Endothelial cell of umbilical vein (primary cell): ENCODE measurements around the gene TCF7L2. TPM values are rescaled to one million over a fixed set of nuclear protein-coding genes. Genes with fewer than 3 reads are reported as not detected.

Source experiments
- BruUV-seq: library from RNA; stranded (reverse); fragments of 400-500 nt; replicated peaks from 2 replicates; lab custom pipeline; 2021; lab: Mats Ljungman, UMichigan
- CTCF ChIA-PET: fragments of 300-600, 350-600 bp; sonication (Branson Sonifier 250); formaldehyde crosslinking; loops from one replicate; lab custom pipeline; 2021; ENCODE audit warnings: antibody characterized with exemption, inconsistent platforms; lab: Charles Lee
- POLR2A ChIA-PET: fragments of 300-600, 350-600 bp; sonication (Branson Sonifier 250); formaldehyde crosslinking; loops from one replicate; lab custom pipeline; 2021; ENCODE audit warnings: antibody characterized with exemption, inconsistent platforms; lab: Charles Lee
- DNase-seq: peaks from one replicate; pipeline ENCODE4 v3.0.0-alpha.2; 2011; ENCODE audit warnings: low read depth, low spot score
- FAIRE-seq: peaks from 2 replicates; lab custom pipeline; 2011; peaks lifted over from hg19 to GRCh38; lab: Jason Lieb, UNC
- H2AFZ ChIP-seq: 2 replicates; pipeline ENCODE4 v1.6.0; 2012; ENCODE audit warnings: low read depth, low read length, control low read depth, inconsistent platforms
- H3K27ac ChIP-seq: 2 replicates; pipeline ENCODE4 v1.5.1; 2011; ENCODE audit warnings: low read depth, mild to moderate bottlenecking, control low read depth, low read length, moderate library complexity; ENCODE audit not compliant: insufficient read depth
- H3K27me3 ChIP-seq, 2 experiments: 2 replicates each; pipeline versions ENCODE4 v1.6.0 to v1.6.1; 2011; ENCODE audit warnings: low read length in 2 of 2, mixed read lengths in 1 of 2; ENCODE audit not compliant: control insufficient read depth in 2 of 2, insufficient read depth in 2 of 2
- H3K36me3 ChIP-seq, 2 experiments: 2 replicates in 1 of 2; 3 replicates in 1 of 2; pipeline ENCODE4 v1.5.1; 2011; ENCODE audit warnings: low read length in 2 of 2, mild to moderate bottlenecking in 1 of 2, moderate library complexity in 1 of 2; ENCODE audit not compliant: control insufficient read depth in 2 of 2, insufficient read depth in 2 of 2; ENCODE audit errors: extremely low read depth in 1 of 2
- H3K4me1 ChIP-seq: 3 replicates; pipeline ENCODE4 v1.5.1; 2011; ENCODE audit warnings: mild to moderate bottlenecking, low read length; ENCODE audit not compliant: control insufficient read depth, insufficient read depth; ENCODE audit errors: extremely low read depth
- H3K4me2 ChIP-seq: 2 replicates; pipeline ENCODE4 v1.6.1; 2011; ENCODE audit warnings: low read length, control low read depth, mixed read lengths; ENCODE audit not compliant: insufficient read depth
- H3K4me3 ChIP-seq, 3 experiments: fragments of 200-600 bp in 1 of 3; sonication (generic), shearing (Covaris generic) in 1 of 3; replicated peaks in 1 of 3; 2 replicates each; pipeline ENCODE4 v1.5.1; 2011 to 2016; ENCODE audit warnings: control low read depth in 3 of 3, low read length in 3 of 3, mild to moderate bottlenecking in 2 of 3, inconsistent platforms in 1 of 3, low read depth in 1 of 3, moderate library complexity in 1 of 3; ENCODE audit not compliant: insufficient read depth in 1 of 3
- H3K79me2 ChIP-seq: 2 replicates; pipeline ENCODE4 v1.6.0; 2012; ENCODE audit warnings: low read length, inconsistent platforms; ENCODE audit not compliant: control insufficient read depth, insufficient read depth
- H3K9ac ChIP-seq: replicated peaks from 2 replicates; pipeline ENCODE3; 2011; ENCODE audit warnings: low read length, control low read depth; ENCODE audit not compliant: insufficient read depth; ENCODE audit errors: extremely low read depth
- H3K9me1 ChIP-seq: replicated peaks from 3 replicates; pipeline ENCODE4 v1.6.0; 2011; ENCODE audit warnings: mild to moderate bottlenecking, low read length; ENCODE audit not compliant: control insufficient read depth, insufficient read depth; ENCODE audit errors: extremely low read depth
- H3K9me3 ChIP-seq: replicated peaks from 2 replicates; pipeline ENCODE4 v1.5.1; 2012; ENCODE audit warnings: low read length, inconsistent platforms; ENCODE audit not compliant: control insufficient read depth, insufficient read depth
- H4K20me1 ChIP-seq: replicated peaks from 2 replicates; pipeline ENCODE3; 2011; ENCODE audit warnings: mild to moderate bottlenecking, low read length; ENCODE audit not compliant: control insufficient read depth, insufficient read depth; ENCODE audit errors: extremely low read depth
- EZH2 ChIP-seq: IDR thresholded peaks from 2 replicates; pipeline ENCODE4 v1.6.1; 2012; ENCODE audit warnings: borderline replicate concordance, low read depth, mild to moderate bottlenecking, moderate library complexity, low read length, inconsistent platforms; ENCODE audit not compliant: severe bottlenecking
- FOS ChIP-seq: IDR thresholded peaks from 2 replicates; pipeline ENCODE4 v1.6.1; 2011; ENCODE audit warnings: mild to moderate bottlenecking, low read length, moderate library complexity, borderline replicate concordance; ENCODE audit not compliant: insufficient read depth
- GATA2 ChIP-seq: IDR thresholded peaks from 2 replicates; pipeline ENCODE4 v1.7.0; 2011; ENCODE audit warnings: low read depth, mild to moderate bottlenecking, moderate library complexity, mixed read lengths, low read length; ENCODE audit not compliant: insufficient read length, insufficient read depth
- JUN ChIP-seq: IDR thresholded peaks from 2 replicates; pipeline ENCODE4 v1.6.1; 2011; ENCODE audit warnings: borderline replicate concordance, low read depth; ENCODE audit not compliant: insufficient read length, insufficient read depth
- MYC ChIP-seq: IDR thresholded peaks from one replicate; pipeline ENCODE4 v1.6.1; 2011; ENCODE audit warnings: mild to moderate bottlenecking, low read depth, low read length
- POLR2A ChIP-seq: IDR thresholded peaks from 2 replicates; pipeline ENCODE4 v1.6.1; 2012; ENCODE audit warnings: low read depth, mild to moderate bottlenecking, control low read depth, low read length
- POLR2AphosphoS5 ChIP-seq: IDR thresholded peaks from 2 replicates; pipeline ENCODE4 v1.6.1; 2012; ENCODE audit warnings: low read depth, mild to moderate bottlenecking, control low read depth, low read length, moderate library complexity; ENCODE audit not compliant: insufficient read depth
- dilution Hi-C: fragments of 300-500 bp; cut with MboI; formaldehyde crosslinking; loops from one replicate; pipeline ENCODE4 v1.15.0; 2019; ENCODE audit warnings: low sequenced_read_pairs; ENCODE audit not compliant: extremely low pct_ligation_motif_present
- intact Hi-C: fragments of 100-400 bp; cut with micrococcal nuclease; formaldehyde crosslinking; loops from one replicate; pipeline ENCODE4 v1.10.0; 2022
- polyA plus RNA-seq, 4 experiments: library from polyadenylated mRNA; depleted of rRNA in 3 of 4; stranded (reverse) in 3 of 4; unstranded in 1 of 4; fragments of >200 nt; gene quantifications; 2 replicates each; pipeline versions ENCODE4 v1.2.1 to v1.2.3, GENCODE V29; 2011 to 2012; ENCODE audit warnings: missing spikeins in 1 of 4
- total RNA-seq: library from RNA; stranded (reverse); gene quantifications from 2 replicates; pipeline ENCODE4 v1.2.3, GENCODE V29; 2021
- TF ChIP-seq, protein P1 (sequence below): IDR thresholded peaks from 2 replicates; pipeline ENCODE4 v1.6.1; 2011; ENCODE audit not compliant: insufficient read depth, insufficient read length
- TF ChIP-seq, protein P2 (sequence below), 2 donors: IDR thresholded peaks; 1 replicate in 1 of 2; 2 replicates in 1 of 2; pipeline ENCODE4 v1.5.1; 2011; ENCODE audit warnings: low read length in 2 of 2, mild to moderate bottlenecking in 2 of 2, moderate library complexity in 2 of 2, control low read depth in 1 of 2, inconsistent platforms in 1 of 2, low read depth in 1 of 2; ENCODE audit not compliant: insufficient read depth in 1 of 2; ENCODE audit errors: extremely low read depth in 1 of 2

Gene TCF7L2
- total and polyA plus RNA-seq, 2 donors (not counting 3 experiments of a cell fraction or from before 2014, with no cell fraction given) = 9.9 to 21.8 TPM

DNA sequence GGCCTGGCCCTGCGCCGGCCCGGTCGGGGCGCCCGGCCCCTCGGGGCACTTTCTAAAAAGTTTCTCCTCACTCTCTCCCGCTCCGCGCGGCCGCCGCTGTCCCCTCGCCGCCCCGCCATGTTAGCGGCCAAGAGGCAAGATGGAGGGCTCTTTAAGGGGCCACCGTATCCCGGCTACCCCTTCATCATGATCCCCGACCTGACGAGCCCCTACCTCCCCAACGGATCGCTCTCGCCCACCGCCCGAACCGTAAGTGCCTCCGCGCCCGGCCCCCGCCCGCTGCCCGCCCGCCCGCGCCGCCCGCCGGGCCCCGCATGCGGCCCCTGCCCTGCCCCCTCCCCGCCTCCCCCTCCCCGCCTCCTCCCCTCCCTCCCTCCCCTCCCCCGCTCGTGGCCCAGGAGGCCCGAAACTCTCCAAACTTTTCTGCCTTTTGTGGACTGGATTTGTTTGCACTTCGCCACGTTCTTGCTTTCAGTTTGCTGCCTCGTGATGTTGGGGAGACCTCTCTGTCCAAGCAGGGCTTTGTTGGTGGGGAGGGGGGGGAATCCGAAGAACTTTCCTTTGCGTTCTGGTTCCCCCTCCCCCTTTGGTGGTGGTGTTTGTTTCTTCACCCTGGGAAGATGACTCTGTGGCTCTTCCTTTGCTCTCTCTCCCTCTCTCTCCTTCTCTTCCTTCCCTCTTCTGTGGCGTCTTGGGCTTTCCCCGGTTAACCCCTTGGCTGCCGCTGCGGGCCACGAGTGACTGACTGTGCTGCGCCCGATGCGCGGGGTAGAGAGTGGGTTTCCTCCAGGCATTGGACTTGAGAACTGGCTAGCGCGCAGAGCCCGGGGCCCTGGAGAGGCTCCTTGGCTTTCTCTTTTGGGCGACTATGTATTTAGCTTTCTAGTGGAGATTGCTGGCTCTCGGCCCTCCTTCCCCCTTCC, 1.6 kb downstream of the TCF7L2 start:
- peaks cover 53% of the 10 kb centered on the region for H3K79me2 ChIP-seq
- H3K9me3 ChIP-seq = no peaks in the 10 kb centered on the region
- peak overlapping the region; percentile 96 for H3K4me2 ChIP-seq
- dilution Hi-C loops (no loop called here), intact Hi-C loops (loop anchor here (2.0 to 5.0 kb wide), 10 partner anchors 39 to 731 kb away; no protein-coding TSS in a partner anchor)
- DNase-seq (peak; percentile 74), FAIRE-seq (peak; percentile 48)
- peak overlapping the region; percentile 96 for H3K9ac ChIP-seq
- no peaks in the 10 kb centered on the region for H4K20me1 ChIP-seq
- ChIA-PET CTCF (no interaction called here), POLR2A (no interaction called here)
- H3K27ac ChIP-seq = peak overlapping the region; percentile 95
- H3K27me3 ChIP-seq = no peaks in the 10 kb centered on the region
- BruUV-seq = TSS peak; percentile 8
- TF ChIP-seq POLR2AphosphoS5 = no peak
- peak; percentile 61 for TF ChIP-seq POLR2A
- no peak for TF ChIP-seq FOS
- H3K9me1 ChIP-seq = no peaks in the 10 kb centered on the region
- peaks cover 42% of the 10 kb centered on the region for H3K4me1 ChIP-seq
- H3K36me3 ChIP-seq = no peaks in the 10 kb centered on the region
- peak overlapping the region; percentile 73 to 92 (median 78) for H3K4me3 ChIP-seq
- H2AFZ ChIP-seq = peak overlapping the region; percentile 85

DNA sequence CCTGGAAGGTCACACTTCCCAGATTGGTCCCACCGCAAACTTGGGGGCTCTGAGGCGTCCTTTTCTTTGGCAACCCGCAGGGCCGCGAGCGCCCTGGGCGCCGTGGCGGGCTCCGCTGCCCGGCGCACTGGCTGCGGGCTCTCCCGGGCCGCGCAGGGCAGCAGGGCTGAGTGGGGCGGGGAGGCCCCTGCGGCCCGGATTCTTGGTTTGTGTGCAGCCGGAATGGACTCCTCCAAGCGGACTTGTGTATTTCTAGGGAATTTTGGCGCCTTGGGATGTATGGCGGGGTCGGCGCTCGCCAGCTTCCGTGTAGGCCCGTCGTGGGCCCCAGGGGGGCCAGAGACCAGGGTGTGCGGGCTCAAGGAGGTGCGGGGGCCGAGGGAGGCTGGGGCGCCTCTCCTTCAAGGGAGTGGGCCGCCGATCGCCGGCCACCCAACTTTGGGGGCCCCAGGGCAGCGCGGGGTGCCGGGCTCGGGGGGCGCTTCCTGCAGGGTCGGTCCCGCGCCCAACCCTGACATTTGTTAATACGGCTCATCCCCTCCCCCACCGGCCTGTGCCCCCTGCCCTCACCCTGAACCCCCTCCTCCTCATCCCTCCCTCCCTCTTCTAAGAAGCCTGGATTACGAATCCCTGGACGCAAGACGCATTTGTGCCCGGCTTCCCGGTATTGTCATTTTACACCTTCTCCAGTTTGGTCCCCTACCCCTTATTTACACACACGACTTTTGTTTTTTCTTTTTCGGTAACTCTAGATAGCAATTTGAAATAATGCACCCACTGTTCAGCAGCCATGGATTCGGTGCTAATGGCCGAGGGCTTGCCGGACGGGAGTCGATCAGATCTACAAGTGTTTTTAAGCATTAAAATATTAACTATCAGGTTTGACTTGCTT, 2.5 kb downstream of the TCF7L2 start:
- FAIRE-seq (no peak), DNase-seq (no peak)
- ChIA-PET CTCF (interaction anchor here (1.1 to 1.8 kb wide), 5 partner anchors 9 to 231 kb away, joined by 3 to 4 read pairs (median 4); no protein-coding TSS in a partner anchor), POLR2A (no interaction called here)
- intact Hi-C loops = loop anchor here (1.0 to 5.0 kb wide), 6 partner anchors 100 to 730 kb away; no protein-coding TSS in a partner anchor
- H3K36me3 ChIP-seq = no peaks in the 10 kb centered on the region
- dilution Hi-C loops = no loop called here
- no peaks in the 10 kb centered on the region for H4K20me1 ChIP-seq
- H2AFZ ChIP-seq = peak overlapping the region; percentile 85
- peak overlapping the region; percentile 96 for H3K4me2 ChIP-seq
- no peak for TF ChIP-seq JUN
- TF ChIP-seq POLR2A = no peak
- no peak for TF ChIP-seq GATA2
- no peak for TF ChIP-seq MYC
- TF ChIP-seq EZH2 = no peak
- TF ChIP-seq POLR2AphosphoS5 = no peak
- no peak for TF ChIP-seq FOS
- TF ChIP-seq, protein P1, sequence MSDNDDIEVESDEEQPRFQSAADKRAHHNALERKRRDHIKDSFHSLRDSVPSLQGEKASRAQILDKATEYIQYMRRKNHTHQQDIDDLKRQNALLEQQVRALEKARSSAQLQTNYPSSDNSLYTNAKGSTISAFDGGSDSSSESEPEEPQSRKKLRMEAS = no peak
- TF ChIP-seq, protein P2, sequence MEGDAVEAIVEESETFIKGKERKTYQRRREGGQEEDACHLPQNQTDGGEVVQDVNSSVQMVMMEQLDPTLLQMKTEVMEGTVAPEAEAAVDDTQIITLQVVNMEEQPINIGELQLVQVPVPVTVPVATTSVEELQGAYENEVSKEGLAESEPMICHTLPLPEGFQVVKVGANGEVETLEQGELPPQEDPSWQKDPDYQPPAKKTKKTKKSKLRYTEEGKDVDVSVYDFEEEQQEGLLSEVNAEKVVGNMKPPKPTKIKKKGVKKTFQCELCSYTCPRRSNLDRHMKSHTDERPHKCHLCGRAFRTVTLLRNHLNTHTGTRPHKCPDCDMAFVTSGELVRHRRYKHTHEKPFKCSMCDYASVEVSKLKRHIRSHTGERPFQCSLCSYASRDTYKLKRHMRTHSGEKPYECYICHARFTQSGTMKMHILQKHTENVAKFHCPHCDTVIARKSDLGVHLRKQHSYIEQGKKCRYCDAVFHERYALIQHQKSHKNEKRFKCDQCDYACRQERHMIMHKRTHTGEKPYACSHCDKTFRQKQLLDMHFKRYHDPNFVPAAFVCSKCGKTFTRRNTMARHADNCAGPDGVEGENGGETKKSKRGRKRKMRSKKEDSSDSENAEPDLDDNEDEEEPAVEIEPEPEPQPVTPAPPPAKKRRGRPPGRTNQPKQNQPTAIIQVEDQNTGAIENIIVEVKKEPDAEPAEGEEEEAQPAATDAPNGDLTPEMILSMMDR (IDR thresholded peaks at IDR 0.05; ENCODE audit: extremely low read depth in 1 of 2, insufficient read depth in 1 of 2, low read depth in 1 of 2, low read length in 2 of 2) = no peak
- BruUV-seq = no TSS peak
- H3K79me2 ChIP-seq = peaks cover 60% of the 10 kb centered on the region
- peak overlapping the region; percentile 73 to 92 (median 78) for H3K4me3 ChIP-seq
- no peaks in the 10 kb centered on the region for H3K9me1 ChIP-seq
- H3K27me3 ChIP-seq = no peaks in the 10 kb centered on the region
- H3K27ac ChIP-seq = peak overlapping the region; percentile 95
- peak overlapping the region; percentile 93 for H3K9ac ChIP-seq
- no peaks in the 10 kb centered on the region for H3K9me3 ChIP-seq
- peaks cover 47% of the 10 kb centered on the region for H3K4me1 ChIP-seq
